GM23248 (cell line): ENCODE measurements around the gene SCAP.

ENCODE experiments used
- EZH2 ChIP-seq: fragments of 200-600 bp; sonication (generic); IDR thresholded peaks from 2 replicates; pipeline ENCODE4 v1.6.1; 2018; ENCODE audit warnings: antibody characterized with exemption, mild to moderate bottlenecking; ENCODE audit not compliant: insufficient read depth, poor library complexity, severe bottlenecking
- EZH2phosphoT487 ChIP-seq: fragments of 200-600 bp; sonication (generic); IDR thresholded peaks from 2 replicates; pipeline ENCODE4 v1.6.1; 2018; ENCODE audit warnings: antibody characterized with exemption, moderate library complexity, mild to moderate bottlenecking, low read depth; ENCODE audit not compliant: insufficient read depth

GRCh38 chr3:47412453-47412756, 63.3 kb downstream of the SCAP start:
- TF ChIP-seq EZH2 (no peak), EZH2phosphoT487 (no peak)
